ENCODE data around the gene SOX8. TPM values are rescaled to one million over a fixed set of nuclear protein-coding genes. Genes with fewer than 3 reads are reported as not detected.

The SOX8 gene
- total and polyA plus RNA-seq, 2 experiments from 2014 or later: 5.7 to 26.2 TPM

DNA sequence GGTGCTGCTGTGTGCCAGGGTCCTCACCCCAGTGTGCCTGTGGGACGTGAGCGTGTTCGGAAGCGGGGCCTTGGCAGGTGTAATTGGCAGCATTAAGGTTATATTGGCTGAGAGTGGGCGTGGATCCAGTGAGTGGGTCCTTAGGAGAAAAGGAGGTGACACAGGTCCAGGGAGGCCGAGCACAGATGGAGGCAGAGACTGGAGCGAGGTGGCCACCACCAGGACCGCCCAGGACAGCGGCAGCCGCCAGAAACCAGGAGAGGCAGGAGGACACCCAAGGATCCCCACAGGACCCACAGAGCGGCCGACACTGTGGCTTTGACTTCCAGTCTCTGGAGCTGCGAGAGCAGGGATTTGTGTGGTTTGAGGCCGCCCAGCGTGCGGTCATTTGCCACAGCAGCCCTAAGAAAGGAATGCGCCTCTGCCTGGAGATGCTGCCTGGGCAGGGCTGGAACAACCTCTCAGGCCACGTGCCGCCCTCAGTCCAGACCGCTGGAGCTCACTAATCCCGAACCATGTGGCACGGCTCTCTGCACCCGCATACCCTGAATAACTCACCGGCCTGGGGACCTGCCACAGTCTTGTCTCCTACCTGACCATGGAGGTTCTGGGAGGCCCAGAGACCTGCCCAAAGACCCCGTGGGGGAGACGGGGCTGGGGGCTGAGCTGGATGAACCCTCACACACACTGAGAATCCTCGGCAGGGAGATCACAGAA is 45.4 kb downstream of the SOX8 start (continued):
- TF ChIP-seq, protein P1, sequence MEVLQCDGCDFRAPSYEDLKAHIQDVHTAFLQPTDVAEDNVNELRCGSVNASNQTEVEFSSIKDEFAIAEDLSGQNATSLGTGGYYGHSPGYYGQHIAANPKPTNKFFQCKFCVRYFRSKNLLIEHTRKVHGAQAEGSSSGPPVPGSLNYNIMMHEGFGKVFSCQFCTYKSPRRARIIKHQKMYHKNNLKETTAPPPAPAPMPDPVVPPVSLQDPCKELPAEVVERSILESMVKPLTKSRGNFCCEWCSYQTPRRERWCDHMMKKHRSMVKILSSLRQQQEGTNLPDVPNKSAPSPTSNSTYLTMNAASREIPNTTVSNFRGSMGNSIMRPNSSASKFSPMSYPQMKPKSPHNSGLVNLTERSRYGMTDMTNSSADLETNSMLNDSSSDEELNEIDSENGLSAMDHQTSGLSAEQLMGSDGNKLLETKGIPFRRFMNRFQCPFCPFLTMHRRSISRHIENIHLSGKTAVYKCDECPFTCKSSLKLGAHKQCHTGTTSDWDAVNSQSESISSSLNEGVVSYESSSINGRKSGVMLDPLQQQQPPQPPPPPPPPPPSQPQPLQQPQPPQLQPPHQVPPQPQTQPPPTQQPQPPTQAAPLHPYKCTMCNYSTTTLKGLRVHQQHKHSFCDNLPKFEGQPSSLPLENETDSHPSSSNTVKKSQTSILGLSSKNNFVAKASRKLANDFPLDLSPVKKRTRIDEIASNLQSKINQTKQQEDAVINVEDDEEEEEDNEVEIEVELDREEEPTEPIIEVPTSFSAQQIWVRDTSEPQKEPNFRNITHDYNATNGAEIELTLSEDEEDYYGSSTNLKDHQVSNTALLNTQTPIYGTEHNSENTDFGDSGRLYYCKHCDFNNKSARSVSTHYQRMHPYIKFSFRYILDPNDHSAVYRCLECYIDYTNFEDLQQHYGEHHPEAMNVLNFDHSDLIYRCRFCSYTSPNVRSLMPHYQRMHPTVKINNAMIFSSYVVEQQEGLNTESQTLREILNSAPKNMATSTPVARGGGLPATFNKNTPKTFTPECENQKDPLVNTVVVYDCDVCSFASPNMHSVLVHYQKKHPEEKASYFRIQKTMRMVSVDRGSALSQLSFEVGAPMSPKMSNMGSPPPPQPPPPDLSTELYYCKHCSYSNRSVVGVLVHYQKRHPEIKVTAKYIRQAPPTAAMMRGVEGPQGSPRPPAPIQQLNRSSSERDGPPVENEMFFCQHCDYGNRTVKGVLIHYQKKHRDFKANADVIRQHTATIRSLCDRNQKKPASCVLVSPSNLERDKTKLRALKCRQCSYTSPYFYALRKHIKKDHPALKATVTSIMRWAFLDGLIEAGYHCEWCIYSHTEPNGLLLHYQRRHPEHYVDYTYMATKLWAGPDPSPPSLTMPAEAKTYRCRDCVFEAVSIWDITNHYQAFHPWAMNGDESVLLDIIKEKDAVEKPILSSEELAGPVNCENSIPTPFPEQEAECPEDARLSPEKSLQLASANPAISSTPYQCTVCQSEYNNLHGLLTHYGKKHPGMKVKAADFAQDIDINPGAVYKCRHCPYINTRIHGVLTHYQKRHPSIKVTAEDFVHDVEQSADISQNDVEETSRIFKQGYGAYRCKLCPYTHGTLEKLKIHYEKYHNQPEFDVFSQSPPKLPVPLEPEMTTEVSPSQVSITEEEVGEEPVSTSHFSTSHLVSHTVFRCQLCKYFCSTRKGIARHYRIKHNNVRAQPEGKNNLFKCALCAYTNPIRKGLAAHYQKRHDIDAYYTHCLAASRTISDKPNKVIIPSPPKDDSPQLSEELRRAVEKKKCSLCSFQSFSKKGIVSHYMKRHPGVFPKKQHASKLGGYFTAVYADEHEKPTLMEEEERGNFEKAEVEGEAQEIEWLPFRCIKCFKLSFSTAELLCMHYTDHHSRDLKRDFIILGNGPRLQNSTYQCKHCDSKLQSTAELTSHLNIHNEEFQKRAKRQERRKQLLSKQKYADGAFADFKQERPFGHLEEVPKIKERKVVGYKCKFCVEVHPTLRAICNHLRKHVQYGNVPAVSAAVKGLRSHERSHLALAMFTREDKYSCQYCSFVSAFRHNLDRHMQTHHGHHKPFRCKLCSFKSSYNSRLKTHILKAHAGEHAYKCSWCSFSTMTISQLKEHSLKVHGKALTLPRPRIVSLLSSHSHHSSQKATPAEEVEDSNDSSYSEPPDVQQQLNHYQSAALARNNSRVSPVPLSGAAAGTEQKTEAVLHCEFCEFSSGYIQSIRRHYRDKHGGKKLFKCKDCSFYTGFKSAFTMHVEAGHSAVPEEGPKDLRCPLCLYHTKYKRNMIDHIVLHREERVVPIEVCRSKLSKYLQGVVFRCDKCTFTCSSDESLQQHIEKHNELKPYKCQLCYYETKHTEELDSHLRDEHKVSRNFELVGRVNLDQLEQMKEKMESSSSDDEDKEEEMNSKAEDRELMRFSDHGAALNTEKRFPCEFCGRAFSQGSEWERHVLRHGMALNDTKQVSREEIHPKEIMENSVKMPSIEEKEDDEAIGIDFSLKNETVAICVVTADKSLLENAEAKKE (CRISPR knock-in tag; IDR thresholded peaks at IDR 0.05): no peak
- no peak for TF ChIP-seq EZH2 (IDR thresholded peaks at IDR 0.05; ENCODE audit: low read depth, unreplicated experiment)
- TF ChIP-seq EZH2phosphoT487 (IDR thresholded peaks at IDR 0.05; ENCODE audit: unreplicated experiment): no peak

DNA sequence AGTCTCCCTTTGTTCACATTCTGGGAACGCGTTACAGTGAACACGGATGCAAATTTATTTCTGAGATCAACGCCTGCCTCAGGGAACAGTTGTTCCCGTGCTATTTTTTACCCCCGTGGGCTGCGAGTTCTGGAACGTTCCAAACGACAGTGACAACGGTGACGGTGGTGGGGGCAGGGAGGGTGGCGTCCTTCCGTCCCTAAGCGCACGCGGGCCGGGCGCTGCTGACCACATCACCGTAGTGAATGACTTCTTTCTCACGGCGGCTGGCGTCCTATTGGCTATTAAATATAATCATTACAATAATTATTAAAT is 45.9 kb downstream of the SOX8 start:
- H3F3A ChIP-seq (replicated peaks; ENCODE audit: low read depth): no peaks in the 10 kb centered on the region
- no peaks in the 10 kb centered on the region for H3K27me3 ChIP-seq (ENCODE audit: insufficient read depth)
- no peaks in the 10 kb centered on the region for H3K4me1 ChIP-seq (ENCODE audit: insufficient read depth)
- DNase-seq (ENCODE audit: low spot score) (no peak), ATAC-seq (no peak)
- no peaks in the 10 kb centered on the region for H3K9me2 ChIP-seq (ENCODE audit: insufficient read depth)
- H3K4me2 ChIP-seq: no peak overlapping the region
- H3K79me2 ChIP-seq (replicated peaks; ENCODE audit: insufficient read depth): no peaks in the 10 kb centered on the region
- Mint-ChIP-seq H3K4me3 (no peak overlapping the region), H3K27ac (no peak overlapping the region), H3K9me3 (no peaks in the 10 kb centered on the region), H3K27me3 (ENCODE audit: insufficient read depth, low read depth, poor library complexity) (peaks cover 7% of the 10 kb centered on the region), H3K36me3 (ENCODE audit: low read depth) (no peaks in the 10 kb centered on the region), H3K4me1 (no peaks in the 10 kb centered on the region)
- no peak overlapping the region for H3K4me3 ChIP-seq
- H2AFZ ChIP-seq: no peak overlapping the region
- no peaks in the 10 kb centered on the region for H3K36me3 ChIP-seq (ENCODE audit: insufficient read depth)
- H4K20me1 ChIP-seq (replicated peaks; ENCODE audit: insufficient read depth): no peaks in the 10 kb centered on the region
- H3K27ac ChIP-seq (ENCODE audit: low read depth): no peak overlapping the region
- TF ChIP-seq, protein P2, sequence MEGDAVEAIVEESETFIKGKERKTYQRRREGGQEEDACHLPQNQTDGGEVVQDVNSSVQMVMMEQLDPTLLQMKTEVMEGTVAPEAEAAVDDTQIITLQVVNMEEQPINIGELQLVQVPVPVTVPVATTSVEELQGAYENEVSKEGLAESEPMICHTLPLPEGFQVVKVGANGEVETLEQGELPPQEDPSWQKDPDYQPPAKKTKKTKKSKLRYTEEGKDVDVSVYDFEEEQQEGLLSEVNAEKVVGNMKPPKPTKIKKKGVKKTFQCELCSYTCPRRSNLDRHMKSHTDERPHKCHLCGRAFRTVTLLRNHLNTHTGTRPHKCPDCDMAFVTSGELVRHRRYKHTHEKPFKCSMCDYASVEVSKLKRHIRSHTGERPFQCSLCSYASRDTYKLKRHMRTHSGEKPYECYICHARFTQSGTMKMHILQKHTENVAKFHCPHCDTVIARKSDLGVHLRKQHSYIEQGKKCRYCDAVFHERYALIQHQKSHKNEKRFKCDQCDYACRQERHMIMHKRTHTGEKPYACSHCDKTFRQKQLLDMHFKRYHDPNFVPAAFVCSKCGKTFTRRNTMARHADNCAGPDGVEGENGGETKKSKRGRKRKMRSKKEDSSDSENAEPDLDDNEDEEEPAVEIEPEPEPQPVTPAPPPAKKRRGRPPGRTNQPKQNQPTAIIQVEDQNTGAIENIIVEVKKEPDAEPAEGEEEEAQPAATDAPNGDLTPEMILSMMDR (conservative IDR thresholded peaks at IDR 0.05; ENCODE audit: low read depth in 2 of 2): no peak
- TF ChIP-seq JUNB (IDR thresholded peaks at IDR 0.05; ENCODE audit: unreplicated experiment): no peak
- no peak for TF ChIP-seq CREB1 (CRISPR knock-in tag; IDR thresholded peaks at IDR 0.05; ENCODE audit: low read depth)
- no peak for TF ChIP-seq EZH2 (IDR thresholded peaks at IDR 0.05; ENCODE audit: low read depth, unreplicated experiment)
- TF ChIP-seq STAT1 (IDR thresholded peaks at IDR 0.05; ENCODE audit: unreplicated experiment): no peak
- no peak for TF ChIP-seq NANOG (IDR thresholded peaks at IDR 0.05; ENCODE audit: borderline replicate concordance)
- no peak for TF ChIP-seq EZH2phosphoT487 (IDR thresholded peaks at IDR 0.05; ENCODE audit: unreplicated experiment)
- TF ChIP-seq, protein P3, sequence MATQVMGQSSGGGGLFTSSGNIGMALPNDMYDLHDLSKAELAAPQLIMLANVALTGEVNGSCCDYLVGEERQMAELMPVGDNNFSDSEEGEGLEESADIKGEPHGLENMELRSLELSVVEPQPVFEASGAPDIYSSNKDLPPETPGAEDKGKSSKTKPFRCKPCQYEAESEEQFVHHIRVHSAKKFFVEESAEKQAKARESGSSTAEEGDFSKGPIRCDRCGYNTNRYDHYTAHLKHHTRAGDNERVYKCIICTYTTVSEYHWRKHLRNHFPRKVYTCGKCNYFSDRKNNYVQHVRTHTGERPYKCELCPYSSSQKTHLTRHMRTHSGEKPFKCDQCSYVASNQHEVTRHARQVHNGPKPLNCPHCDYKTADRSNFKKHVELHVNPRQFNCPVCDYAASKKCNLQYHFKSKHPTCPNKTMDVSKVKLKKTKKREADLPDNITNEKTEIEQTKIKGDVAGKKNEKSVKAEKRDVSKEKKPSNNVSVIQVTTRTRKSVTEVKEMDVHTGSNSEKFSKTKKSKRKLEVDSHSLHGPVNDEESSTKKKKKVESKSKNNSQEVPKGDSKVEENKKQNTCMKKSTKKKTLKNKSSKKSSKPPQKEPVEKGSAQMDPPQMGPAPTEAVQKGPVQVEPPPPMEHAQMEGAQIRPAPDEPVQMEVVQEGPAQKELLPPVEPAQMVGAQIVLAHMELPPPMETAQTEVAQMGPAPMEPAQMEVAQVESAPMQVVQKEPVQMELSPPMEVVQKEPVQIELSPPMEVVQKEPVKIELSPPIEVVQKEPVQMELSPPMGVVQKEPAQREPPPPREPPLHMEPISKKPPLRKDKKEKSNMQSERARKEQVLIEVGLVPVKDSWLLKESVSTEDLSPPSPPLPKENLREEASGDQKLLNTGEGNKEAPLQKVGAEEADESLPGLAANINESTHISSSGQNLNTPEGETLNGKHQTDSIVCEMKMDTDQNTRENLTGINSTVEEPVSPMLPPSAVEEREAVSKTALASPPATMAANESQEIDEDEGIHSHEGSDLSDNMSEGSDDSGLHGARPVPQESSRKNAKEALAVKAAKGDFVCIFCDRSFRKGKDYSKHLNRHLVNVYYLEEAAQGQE (IDR thresholded peaks at IDR 0.05; ENCODE audit: unreplicated experiment): no peak
- no peak for TF ChIP-seq POLR2AphosphoS5 (IDR thresholded peaks at IDR 0.05; ENCODE audit: low read depth)
- TF ChIP-seq ZNF331 (CRISPR knock-in tag; IDR thresholded peaks at IDR 0.05; ENCODE audit: low read depth): no peak
